Astrocyte of the cerebellum (primary cell): ENCODE data around the gene GPR87.

Source experiments
- DNase-seq: peaks from one replicate; pipeline ENCODE4 v3.0.0-alpha.2; 2011; ENCODE audit warnings: low read depth
- H3K4me3 ChIP-seq: 2 replicates; pipeline ENCODE4 v1.5.1; 2011; ENCODE audit warnings: mild to moderate bottlenecking, low read depth, low read length, moderate library complexity
- in situ Hi-C: cut with HindIII; loops from 2 replicates; pipeline ENCODE4 v1.10.0; 2017; ENCODE audit warnings: low sequenced_read_pairs
- TF ChIP-seq, protein P1 (sequence below): IDR thresholded peaks from 2 replicates; pipeline ENCODE4 v1.5.1; 2012; ENCODE audit warnings: low read length, low read depth, moderate library complexity, mild to moderate bottlenecking; ENCODE audit errors: missing control alignments

Gene GPR87

DNA sequence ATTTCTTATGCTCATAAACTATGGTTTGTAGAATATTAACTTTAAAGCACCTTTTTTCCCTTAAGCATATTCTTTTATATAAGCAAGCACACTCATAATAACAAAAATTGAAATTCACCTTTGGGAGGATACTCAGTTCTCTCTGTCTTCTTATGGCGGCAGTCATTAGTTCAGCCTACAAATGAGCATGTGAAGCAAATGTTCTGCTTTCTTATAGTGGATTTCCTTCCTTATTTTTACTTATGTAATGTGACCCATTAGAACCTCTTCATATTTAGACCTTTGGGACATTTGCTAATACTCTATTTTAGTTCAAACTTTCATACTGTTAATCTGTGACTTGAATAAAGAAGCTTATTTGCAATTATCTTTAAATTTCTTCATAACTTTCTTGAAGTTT lies 12.7 kb upstream of the GPR87 start, which contains the start of gene P2RY13:
P2RY13 (minus strand) TSS at position 187 of the 400 bp plus-strand sequence; CDS start at position 166, 21 bp downstream.
- DNase-seq: no peak
- TF ChIP-seq, protein P1, sequence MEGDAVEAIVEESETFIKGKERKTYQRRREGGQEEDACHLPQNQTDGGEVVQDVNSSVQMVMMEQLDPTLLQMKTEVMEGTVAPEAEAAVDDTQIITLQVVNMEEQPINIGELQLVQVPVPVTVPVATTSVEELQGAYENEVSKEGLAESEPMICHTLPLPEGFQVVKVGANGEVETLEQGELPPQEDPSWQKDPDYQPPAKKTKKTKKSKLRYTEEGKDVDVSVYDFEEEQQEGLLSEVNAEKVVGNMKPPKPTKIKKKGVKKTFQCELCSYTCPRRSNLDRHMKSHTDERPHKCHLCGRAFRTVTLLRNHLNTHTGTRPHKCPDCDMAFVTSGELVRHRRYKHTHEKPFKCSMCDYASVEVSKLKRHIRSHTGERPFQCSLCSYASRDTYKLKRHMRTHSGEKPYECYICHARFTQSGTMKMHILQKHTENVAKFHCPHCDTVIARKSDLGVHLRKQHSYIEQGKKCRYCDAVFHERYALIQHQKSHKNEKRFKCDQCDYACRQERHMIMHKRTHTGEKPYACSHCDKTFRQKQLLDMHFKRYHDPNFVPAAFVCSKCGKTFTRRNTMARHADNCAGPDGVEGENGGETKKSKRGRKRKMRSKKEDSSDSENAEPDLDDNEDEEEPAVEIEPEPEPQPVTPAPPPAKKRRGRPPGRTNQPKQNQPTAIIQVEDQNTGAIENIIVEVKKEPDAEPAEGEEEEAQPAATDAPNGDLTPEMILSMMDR: no peak
- no peak within 1 kb of the TSS for H3K4me3 ChIP-seq
- in situ Hi-C loops: no loop called here

DNA sequence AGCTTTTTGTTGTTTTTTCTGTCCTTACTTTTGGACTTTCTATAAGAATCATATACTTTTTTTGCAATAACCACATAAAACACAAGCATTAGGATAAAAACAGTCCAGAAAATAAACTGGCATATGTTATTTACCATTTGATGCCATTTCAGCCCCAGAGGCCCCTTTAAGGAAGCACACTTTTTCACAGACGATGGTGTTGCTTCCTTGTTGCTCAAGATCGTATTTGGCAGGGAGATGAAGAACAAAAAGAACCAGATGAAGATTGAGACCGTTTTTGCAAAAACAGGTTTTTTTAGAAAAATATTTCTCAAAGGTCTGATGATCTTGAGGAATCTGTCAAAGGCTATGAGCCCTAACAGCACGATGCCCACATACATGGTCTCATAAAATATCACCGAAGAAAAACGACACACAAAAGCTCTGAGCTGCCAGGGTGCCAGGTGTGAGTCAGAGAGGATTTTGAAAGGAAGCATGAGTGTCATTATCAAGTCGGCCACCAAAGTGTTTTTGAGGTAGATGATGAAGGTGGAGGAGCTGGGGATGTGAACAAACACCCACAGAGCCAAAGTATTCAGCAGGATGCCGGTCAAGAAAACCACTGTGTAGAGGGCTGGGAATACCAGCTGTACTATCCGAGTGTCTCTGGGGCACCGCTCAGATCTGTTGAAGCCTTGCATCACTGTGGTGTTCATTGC lies 11.8 kb upstream of the GPR87 start:
- no peak for DNase-seq
- in situ Hi-C loops: no loop called here
- TF ChIP-seq, protein P1: no peak
- H3K4me3 ChIP-seq: no peak overlapping the region

DNA sequence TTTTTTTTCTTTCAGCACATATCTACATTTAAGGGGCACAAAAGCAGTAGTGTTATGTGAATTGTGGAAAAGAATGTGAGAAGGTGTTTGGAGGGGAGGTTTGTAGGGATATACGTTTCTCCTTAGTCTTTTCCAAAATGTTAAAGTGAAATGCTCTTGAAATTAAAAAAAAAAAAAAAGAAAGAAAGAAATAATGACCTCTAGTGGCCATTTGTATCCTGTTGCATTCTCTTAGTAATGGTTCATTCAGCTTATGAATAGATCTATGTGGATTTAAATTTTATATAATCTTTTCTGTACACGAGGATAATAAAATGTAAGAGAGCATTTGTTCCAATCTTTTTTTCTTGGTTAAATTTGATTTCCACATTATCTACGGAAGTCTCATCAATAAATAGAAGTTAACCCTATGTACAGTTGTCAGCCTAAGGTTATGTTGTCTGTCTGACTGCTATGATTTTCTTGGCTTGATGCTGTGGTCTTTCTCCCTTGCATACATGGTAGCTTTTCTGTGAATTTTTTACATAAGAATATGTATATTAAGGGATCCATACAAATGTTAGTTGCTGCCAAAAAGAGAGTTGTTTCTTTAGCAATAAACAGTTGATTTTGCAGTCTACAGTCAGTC lies 11.1 kb upstream of the GPR87 start:
- in situ Hi-C loops: no loop called here
- TF ChIP-seq, protein P1: peak; percentile 9
- DNase-seq: no peak
- H3K4me3 ChIP-seq: no peak overlapping the region

DNA sequence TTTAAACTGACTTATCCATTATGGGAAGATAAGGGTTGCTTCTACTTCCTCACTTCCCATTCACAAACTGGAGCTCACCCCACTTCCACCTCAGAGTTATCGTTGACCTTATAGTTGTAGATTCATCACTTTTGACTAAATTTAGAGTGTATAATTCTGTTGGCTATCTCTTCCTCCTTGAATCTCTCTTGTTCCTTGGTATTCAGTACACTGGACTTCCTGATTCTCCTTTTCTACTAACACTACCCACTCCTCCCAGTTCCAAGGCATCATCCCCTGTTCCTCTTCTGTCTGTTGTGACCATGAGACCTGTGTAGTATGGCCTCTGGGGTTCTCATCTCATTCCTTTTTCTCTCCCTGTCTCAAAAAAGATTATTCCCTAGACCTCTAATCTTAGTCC lies 5.9 kb upstream of the GPR87 start:
- in situ Hi-C loops: no loop called here
- TF ChIP-seq, protein P1: no peak
- no peak for DNase-seq
- H3K4me3 ChIP-seq: no peak overlapping the region

DNA sequence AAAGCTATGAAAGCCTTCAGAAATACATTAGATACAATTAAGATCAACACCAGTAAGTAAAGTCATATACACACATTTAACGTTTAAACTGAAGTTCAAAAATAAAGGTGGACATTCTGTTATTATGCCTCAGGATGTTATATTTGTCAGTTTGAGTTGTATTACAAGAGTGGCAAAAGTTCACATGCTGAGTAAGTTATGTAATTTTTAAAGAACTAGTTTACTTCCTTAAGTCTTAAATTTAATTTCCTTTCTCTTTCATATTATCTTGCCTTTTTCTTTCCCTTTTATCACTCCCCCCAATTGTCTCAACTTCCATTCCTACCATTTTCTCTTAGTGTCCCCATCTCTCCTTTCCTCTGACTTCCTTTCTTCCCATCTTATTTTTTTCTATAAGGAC lies 4.9 kb upstream of the GPR87 start:
- no peak overlapping the region for H3K4me3 ChIP-seq
- DNase-seq: no peak
- in situ Hi-C loops: no loop called here
- TF ChIP-seq, protein P1: no peak

DNA sequence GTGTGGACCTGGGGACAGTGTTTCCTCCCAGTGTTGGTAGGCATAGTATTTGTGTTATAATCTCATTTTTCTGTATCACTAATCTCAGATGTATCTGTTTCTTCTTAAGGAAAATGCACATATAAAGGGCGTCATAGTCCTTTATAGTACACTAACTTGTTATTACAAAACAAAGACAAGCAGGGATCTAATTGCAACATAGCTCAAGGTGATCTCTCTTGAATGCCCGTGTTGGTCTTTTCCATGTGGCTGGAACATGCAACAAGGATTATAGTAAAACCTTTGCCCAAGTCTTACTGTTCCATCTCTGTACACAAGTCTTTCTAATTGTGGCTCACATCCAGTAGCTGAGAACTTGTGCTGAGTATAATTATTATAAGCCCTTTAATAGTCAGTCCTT lies 3.5 kb upstream of the GPR87 start:
- H3K4me3 ChIP-seq: no peak overlapping the region
- DNase-seq: no peak
- in situ Hi-C loops: no loop called here
- TF ChIP-seq, protein P1: no peak
